OCI-LY1 (cell line): ENCODE results near the gene ERCC8.

Experiments used
- H2AFZ ChIP-seq: fragments of 200-600 bp; sonication (generic), shearing (Covaris generic); 2 replicates; pipeline ENCODE4 v1.6.0; 2014; ENCODE audit warnings: antibody characterized with exemption, mild to moderate bottlenecking, low read length
- H3F3A ChIP-seq: fragments of 200-600 bp; sonication (generic), shearing (Covaris generic); 2 replicates; pipeline ENCODE4 v1.6.0; 2014; ENCODE audit warnings: mild to moderate bottlenecking, antibody characterized with exemption, low read length, moderate library complexity; ENCODE audit not compliant: insufficient read depth
- H3K27ac ChIP-seq: fragments of 200-600 bp; sonication (generic); 2 replicates; pipeline ENCODE4 v1.5.1; 2014; ENCODE audit warnings: low read length, mixed run types, mild to moderate bottlenecking, low read depth; ENCODE audit not compliant: poor library complexity, severe bottlenecking
- H3K27me3 ChIP-seq: fragments of 200-600 bp; sonication (generic); 2 replicates; pipeline ENCODE4 v1.6.0; 2014; ENCODE audit warnings: antibody characterized with exemption, mild to moderate bottlenecking, low read length, moderate library complexity; ENCODE audit not compliant: insufficient read depth
- H3K36me3 ChIP-seq: fragments of 200-600 bp; sonication (generic); 2 replicates; pipeline ENCODE4 v1.6.1; 2014; ENCODE audit warnings: mild to moderate bottlenecking, antibody characterized with exemption, low read length, moderate library complexity, mixed read lengths; ENCODE audit not compliant: insufficient read depth
- H3K4me1 ChIP-seq: fragments of 200-600 bp; sonication (generic); 2 replicates; pipeline ENCODE4 v1.5.1; 2014; ENCODE audit warnings: mild to moderate bottlenecking, low read length, moderate library complexity; ENCODE audit not compliant: insufficient read depth, severe bottlenecking
- H3K4me2 ChIP-seq: fragments of 200-600 bp; sonication (generic), shearing (Covaris generic); 2 replicates; pipeline ENCODE4 v1.6.1; 2014; ENCODE audit warnings: low read length
- H3K4me3 ChIP-seq: fragments of 200-600 bp; sonication (generic); 2 replicates; pipeline ENCODE4 v1.5.1; 2014; ENCODE audit warnings: low read length, low read depth, mild to moderate bottlenecking, mixed read lengths; ENCODE audit not compliant: poor library complexity, severe bottlenecking
- H3K79me2 ChIP-seq: fragments of 200-600 bp; shearing (Covaris generic); 2 replicates; pipeline ENCODE4 v1.6.1; 2016; ENCODE audit warnings: mixed run types, low read length, mixed read lengths; ENCODE audit not compliant: insufficient read depth
- H3K9ac ChIP-seq: fragments of 200-600 bp; sonication (generic), shearing (Covaris generic); 2 replicates; pipeline ENCODE4 v1.6.1; 2014; ENCODE audit warnings: mild to moderate bottlenecking, low read length, mixed read lengths
- H3K9me2 ChIP-seq: fragments of 200-600 bp; sonication (generic), shearing (Covaris generic); 2 replicates; pipeline ENCODE4 v1.6.1; 2014; ENCODE audit warnings: low read depth, mild to moderate bottlenecking, low read length, mixed read lengths
- H3K9me3 ChIP-seq: fragments of 200-600 bp; shearing (Covaris generic); 2 replicates; pipeline ENCODE4 v1.6.1; 2014; ENCODE audit warnings: low read length, mixed read lengths
- H4K20me1 ChIP-seq: fragments of 200-600 bp; sonication (generic), shearing (Covaris generic); 2 replicates; pipeline ENCODE4 v1.6.0; 2016; ENCODE audit warnings: mild to moderate bottlenecking, low read length; ENCODE audit not compliant: insufficient read depth
- CTCF ChIP-seq: fragments of 200-600 bp; sonication (generic), shearing (Covaris generic); IDR thresholded peaks from 2 replicates; pipeline ENCODE4 v1.5.1; 2017; ENCODE audit warnings: mild to moderate bottlenecking, antibody characterized with exemption, low read length, moderate library complexity, mixed read lengths
- EZH2 ChIP-seq: fragments of 200-600 bp; sonication (generic), shearing (Covaris generic); IDR thresholded peaks from 2 replicates; pipeline ENCODE4 v1.8.0; 2017; ENCODE audit warnings: borderline replicate concordance, mixed run types, mild to moderate bottlenecking, antibody characterized with exemption, low read length, moderate library complexity, mixed read lengths

ERCC8 gene

GRCh38 chr5:60829490-60830266 lies 115.2 kb downstream of the ERCC8 start:
- no peaks in the 10 kb centered on the region for H3K79me2 ChIP-seq
- H3K9ac ChIP-seq = no peak overlapping the region
- no peaks in the 10 kb centered on the region for H3K9me3 ChIP-seq
- no peak overlapping the region for H3K4me3 ChIP-seq
- H3K27me3 ChIP-seq = no peaks in the 10 kb centered on the region
- H3K27ac ChIP-seq = no peak overlapping the region
- no peaks in the 10 kb centered on the region for H3F3A ChIP-seq
- TF ChIP-seq CTCF (no peak), EZH2 (no peak)
- no peaks in the 10 kb centered on the region for H4K20me1 ChIP-seq
- no peaks in the 10 kb centered on the region for H3K4me1 ChIP-seq
- H3K9me2 ChIP-seq = no peaks in the 10 kb centered on the region
- H3K36me3 ChIP-seq = no peaks in the 10 kb centered on the region
- H2AFZ ChIP-seq = no peak overlapping the region
- H3K4me2 ChIP-seq = no peak overlapping the region

GRCh38 chr5:60827201-60827600 lies 117.7 kb downstream of the ERCC8 start:
- H3F3A ChIP-seq = no peaks in the 10 kb centered on the region
- no peak overlapping the region for H3K4me2 ChIP-seq
- H3K9ac ChIP-seq = no peak overlapping the region
- no peaks in the 10 kb centered on the region for H4K20me1 ChIP-seq
- no peak for TF ChIP-seq CTCF
- TF ChIP-seq EZH2 = no peak
- no peaks in the 10 kb centered on the region for H3K36me3 ChIP-seq
- H3K4me1 ChIP-seq = no peaks in the 10 kb centered on the region
- no peaks in the 10 kb centered on the region for H3K79me2 ChIP-seq
- no peak overlapping the region for H3K4me3 ChIP-seq
- H3K27ac ChIP-seq = no peak overlapping the region
- H3K9me3 ChIP-seq = no peaks in the 10 kb centered on the region
- H3K9me2 ChIP-seq = no peaks in the 10 kb centered on the region
- 0 out of 2 replicates have a peak, but pooled peaks cover 4% of the 10 kb centered on the region for H3K27me3 ChIP-seq
- no peak overlapping the region for H2AFZ ChIP-seq

- Histone ChIP-seq H3K27me3 (0 out of 2 replicates have a peak, but pooled peaks cover 4% of the 10 kb centered on the region), H3K4me1 (no peaks in the 10 kb centered on the region), H4K20me1 (no peaks in the 10 kb centered on the region), H3K36me3 (no peaks in the 10 kb centered on the region), H3K9me3 (no peaks in the 10 kb centered on the region), H3K9ac (no peak overlapping the region), H3K27ac (no peak overlapping the region), H3K79me2 (no peaks in the 10 kb centered on the region), H3K4me2 (no peak overlapping the region), H3F3A (no peaks in the 10 kb centered on the region), H3K4me3 (no peak overlapping the region), H2AFZ (no peak overlapping the region), H3K9me2 (no peaks in the 10 kb centered on the region)
- TF ChIP-seq CTCF = no peak
- no peak for TF ChIP-seq EZH2
Measured at GRCh38 chr5:60826653-60827052, 118.2 kb downstream of the ERCC8 start.
